ENCODE measurements around the gene GNAT2. TPM values are rescaled to one million over a fixed set of nuclear protein-coding genes. Genes with fewer than 3 reads are reported as not detected.

The GNAT2 gene
- total and polyA plus RNA-seq, 7 donors = 0.10 TPM; not detected in 6

DNA sequence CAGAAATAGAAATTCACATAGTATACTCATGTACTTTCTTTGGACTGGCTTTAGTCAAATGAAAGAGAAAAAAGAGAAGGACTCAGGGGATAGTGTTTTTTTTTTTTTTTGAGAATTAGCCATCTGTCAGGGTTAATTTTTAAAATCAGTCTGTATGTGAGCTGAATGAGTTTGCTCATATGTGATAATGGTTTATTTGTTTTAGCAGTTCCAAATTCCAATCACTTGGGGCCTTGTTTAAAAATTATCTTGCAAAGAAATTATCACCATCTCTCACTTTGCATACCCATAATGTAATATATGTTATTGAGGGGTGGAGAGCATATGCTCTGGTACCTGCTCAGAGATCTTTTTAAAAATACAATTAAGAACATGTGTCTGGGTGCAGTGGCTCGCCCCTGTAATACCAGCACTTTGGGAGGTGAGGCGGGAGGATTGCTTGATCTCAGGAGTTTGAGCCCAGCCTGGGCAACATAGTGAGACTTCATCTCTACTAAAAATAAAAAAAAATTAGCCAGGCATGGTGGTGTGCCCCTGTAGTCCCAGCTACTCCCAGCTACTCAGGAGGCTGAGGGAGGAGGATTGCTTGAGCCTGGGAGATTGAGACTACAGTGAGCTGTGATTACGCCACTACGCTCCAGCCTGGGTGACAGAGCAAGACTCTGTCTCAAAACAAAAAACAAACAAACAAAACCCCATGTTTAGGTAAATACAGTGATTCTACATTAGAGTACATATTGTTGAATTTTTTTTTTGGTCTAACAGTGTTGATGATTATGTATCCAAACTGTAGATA is 51.3 kb downstream of the GNAT2 start:
- intact Hi-C loops (cut with DNase I) = no loop called here
- Histone ChIP-seq H3K4me1 (peaks cover 0 to 70% (median 50%) of the 10 kb centered on the region in 4 donors), H3K27ac (no peak overlapping the region), H3K36me3 (no peaks in the 10 kb centered on the region), H3K27me3 (no peaks in the 10 kb centered on the region), H3K4me3 (no peak overlapping the region), H3K9me3 (no peaks in the 10 kb centered on the region)
- DNase-seq = no peak
- TF ChIP-seq POLR2A (IDR thresholded peaks at IDR 0.05) (no peak), EP300 (IDR thresholded peaks at IDR 0.05) (no peak), POLR2AphosphoS5 (IDR thresholded peaks at IDR 0.05) (no peak)
- TF ChIP-seq, protein P1, sequence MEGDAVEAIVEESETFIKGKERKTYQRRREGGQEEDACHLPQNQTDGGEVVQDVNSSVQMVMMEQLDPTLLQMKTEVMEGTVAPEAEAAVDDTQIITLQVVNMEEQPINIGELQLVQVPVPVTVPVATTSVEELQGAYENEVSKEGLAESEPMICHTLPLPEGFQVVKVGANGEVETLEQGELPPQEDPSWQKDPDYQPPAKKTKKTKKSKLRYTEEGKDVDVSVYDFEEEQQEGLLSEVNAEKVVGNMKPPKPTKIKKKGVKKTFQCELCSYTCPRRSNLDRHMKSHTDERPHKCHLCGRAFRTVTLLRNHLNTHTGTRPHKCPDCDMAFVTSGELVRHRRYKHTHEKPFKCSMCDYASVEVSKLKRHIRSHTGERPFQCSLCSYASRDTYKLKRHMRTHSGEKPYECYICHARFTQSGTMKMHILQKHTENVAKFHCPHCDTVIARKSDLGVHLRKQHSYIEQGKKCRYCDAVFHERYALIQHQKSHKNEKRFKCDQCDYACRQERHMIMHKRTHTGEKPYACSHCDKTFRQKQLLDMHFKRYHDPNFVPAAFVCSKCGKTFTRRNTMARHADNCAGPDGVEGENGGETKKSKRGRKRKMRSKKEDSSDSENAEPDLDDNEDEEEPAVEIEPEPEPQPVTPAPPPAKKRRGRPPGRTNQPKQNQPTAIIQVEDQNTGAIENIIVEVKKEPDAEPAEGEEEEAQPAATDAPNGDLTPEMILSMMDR (IDR thresholded peaks at IDR 0.05) = no peak
- WGBS, 2 donors = 63 to 84% methylated on average over 4 of the region's 4 CpGs

DNA sequence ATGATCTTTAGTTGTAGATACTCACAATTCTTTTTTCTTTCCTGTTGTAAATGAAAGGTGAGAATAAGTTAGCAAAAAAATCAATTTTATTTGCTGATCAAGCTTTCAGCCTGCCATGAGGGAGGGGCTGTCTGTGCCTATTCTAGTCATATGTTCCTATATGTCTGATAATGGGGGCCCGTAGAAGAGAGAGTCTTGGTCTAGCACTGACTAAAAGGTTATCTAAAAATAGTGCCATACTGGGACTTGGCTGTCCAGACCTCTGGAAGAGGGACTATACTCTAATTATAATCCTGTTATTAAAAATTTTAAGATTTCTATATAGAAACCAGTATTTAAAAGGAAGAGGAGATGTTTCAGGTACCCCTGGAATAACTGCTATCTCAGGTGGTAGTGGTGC is 52.4 kb downstream of the GNAT2 start:
- DNase-seq = no peak
- no peaks in the 10 kb centered on the region for H3K9me3 ChIP-seq
- H3K4me1 ChIP-seq = peaks cover 0 to 75% (median 59%) of the 10 kb centered on the region in 4 donors
- intact Hi-C loops (cut with DNase I) = no loop called here
- TF ChIP-seq POLR2A (IDR thresholded peaks at IDR 0.05) (no peak), POLR2AphosphoS5 (IDR thresholded peaks at IDR 0.05) (no peak), EP300 (IDR thresholded peaks at IDR 0.05) (no peak)
- TF ChIP-seq, protein P1 (IDR thresholded peaks at IDR 0.05) = no peak
- no peaks in the 10 kb centered on the region for H3K36me3 ChIP-seq
- H3K4me3 ChIP-seq = no peak overlapping the region
- H3K27me3 ChIP-seq = no peaks in the 10 kb centered on the region
- 84 to 90% methylated on average over 1 of the region's 1 CpG for WGBS, 2 donors
- no peak overlapping the region for H3K27ac ChIP-seq

DNA sequence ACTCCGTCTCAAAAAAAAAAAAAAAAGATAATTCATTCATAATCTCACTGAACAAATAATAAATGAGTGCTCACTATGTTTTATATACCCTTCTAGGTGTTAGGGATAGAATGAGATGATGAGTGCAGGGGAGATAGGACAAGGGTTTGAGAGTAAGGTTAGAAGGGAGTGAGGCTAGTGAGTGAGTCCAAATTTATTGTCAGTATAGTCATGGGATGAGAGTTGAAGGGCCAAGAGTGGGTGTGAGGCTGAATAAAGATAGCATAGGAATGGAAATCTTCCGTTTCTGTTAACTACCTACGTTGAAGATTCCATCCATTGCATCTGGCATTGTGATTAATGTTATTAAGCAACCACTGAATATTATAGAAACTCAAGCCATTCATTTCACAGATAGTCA is 54.2 kb downstream of the GNAT2 start:
- intact Hi-C loops (cut with DNase I) = no loop called here
- 92 to 96% methylated on average over 3 of the region's 3 CpGs for WGBS, 2 donors
- Histone ChIP-seq H3K4me3 (no peak overlapping the region), H3K36me3 (no peaks in the 10 kb centered on the region), H3K27me3 (no peaks in the 10 kb centered on the region), H3K4me1 (peaks cover 0 to 75% (median 50%) of the 10 kb centered on the region in 4 donors), H3K9me3 (no peaks in the 10 kb centered on the region), H3K27ac (no peak overlapping the region)
- TF ChIP-seq, protein P1 (IDR thresholded peaks at IDR 0.05) = no peak
- no peak for TF ChIP-seq EP300 (IDR thresholded peaks at IDR 0.05)
- TF ChIP-seq POLR2AphosphoS5 (IDR thresholded peaks at IDR 0.05) = no peak
- DNase-seq = no peak

DNA sequence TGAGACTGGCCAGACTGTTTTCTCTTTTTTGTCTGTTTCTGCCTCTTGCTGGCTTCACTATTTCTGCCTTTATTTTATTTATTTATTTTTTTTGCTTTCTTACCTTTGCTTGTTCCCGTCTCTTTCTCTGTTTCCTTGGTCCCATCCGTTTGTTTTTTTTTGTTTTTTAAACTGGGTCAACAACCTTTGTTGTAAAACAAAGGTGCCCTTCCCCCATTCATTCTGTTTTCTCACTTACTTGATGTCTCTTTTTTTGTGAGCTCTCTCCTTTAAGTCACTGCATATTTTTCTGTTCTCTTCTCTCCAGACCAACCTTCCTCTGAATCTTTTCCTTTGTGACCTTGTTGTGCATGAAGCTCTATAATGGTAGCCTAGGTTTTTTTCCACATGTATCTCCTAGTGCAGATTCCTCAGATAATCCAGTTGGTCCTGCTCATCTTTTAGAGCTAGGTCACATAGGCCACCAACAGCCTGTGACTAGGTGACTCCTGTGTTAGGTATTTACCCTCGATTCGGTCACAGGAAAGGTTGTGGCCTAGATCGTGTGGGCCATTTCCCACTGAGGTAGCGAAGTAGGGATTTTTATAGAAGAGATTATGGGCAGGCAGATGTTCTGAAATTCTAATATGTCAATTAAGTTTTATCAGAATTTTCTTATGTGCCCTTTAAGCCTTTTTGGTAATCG is 55.1 kb downstream of the GNAT2 start:
- Histone ChIP-seq H3K36me3 (no peaks in the 10 kb centered on the region), H3K27ac (no peak overlapping the region), H3K9me3 (no peaks in the 10 kb centered on the region), H3K27me3 (no peaks in the 10 kb centered on the region), H3K4me1 (peaks cover 0 to 74% (median 45%) of the 10 kb centered on the region in 4 donors), H3K4me3 (no peak overlapping the region)
- TF ChIP-seq POLR2A (IDR thresholded peaks at IDR 0.05) (no peak), POLR2AphosphoS5 (IDR thresholded peaks at IDR 0.05) (no peak)
- TF ChIP-seq, protein P1 (IDR thresholded peaks at IDR 0.05) = no peak
- no peak for DNase-seq
- intact Hi-C loops (cut with DNase I) = no loop called here
- WGBS, 2 donors = 71 to 77% methylated on average over 7 of the region's 7 CpGs
